Mesothelial cell of epicardium (in vitro differentiated cells): ENCODE data around the gene GIGYF2. TPM values are rescaled to one million over a fixed set of nuclear protein-coding genes. Genes with fewer than 3 reads are reported as not detected.

Experiments used
- DNase-seq, 2 experiments: peaks; one replicate each; pipeline ENCODE4 v3.0.0; 2021; ENCODE audit warnings: low spot score in 2 of 2; ENCODE audit not compliant: unreplicated experiment in 2 of 2
- H3K27ac Mint-ChIP-seq: 2 replicates; pipeline ENCODE4 v1.8.0; 2021; ENCODE audit warnings: mixed read lengths
- H3K27me3 Mint-ChIP-seq: 2 replicates; pipeline ENCODE4 v1.8.0; 2021; ENCODE audit warnings: low read depth, mixed read lengths
- H3K36me3 Mint-ChIP-seq: 2 replicates; pipeline ENCODE4 v1.8.0; 2021; ENCODE audit warnings: mixed read lengths
- H3K4me1 Mint-ChIP-seq: 2 replicates; pipeline ENCODE4 v1.8.0; 2021; ENCODE audit warnings: mixed read lengths
- H3K4me3 Mint-ChIP-seq: 2 replicates; pipeline ENCODE4 v1.8.0; 2021; ENCODE audit warnings: mild to moderate bottlenecking, moderate library complexity, mixed read lengths
- H3K9me3 Mint-ChIP-seq: 2 replicates; pipeline ENCODE4 v1.8.0; 2021; ENCODE audit warnings: mixed read lengths
- CTCF ChIP-seq: fragments of 200-600 bp; sonication (generic); IDR thresholded peaks from one replicate; pipeline ENCODE4 v1.5.0; 2021; ENCODE audit warnings: antibody characterized with exemption; ENCODE audit not compliant: unreplicated experiment
- total RNA-seq: library from RNA; stranded (reverse); gene quantifications from 3 replicates; pipeline ENCODE4 v1.2.1, GENCODE V29; 2021

The GIGYF2 gene
- total RNA-seq, 1 donor from 2014 or later: 78.8 TPM

- Mint-ChIP-seq H3K27ac (no peak overlapping the region), H3K4me1 (no peaks in the 10 kb centered on the region), H3K27me3 (no peaks in the 10 kb centered on the region), H3K36me3 (peaks cover 2% of the 10 kb centered on the region), H3K9me3 (no peaks in the 10 kb centered on the region), H3K4me3 (no peak overlapping the region)
- TF ChIP-seq CTCF: no peak
- no peak for DNase-seq
These were observed 38.8 kb upstream of the GIGYF2 start for GRCh38 chr2:232658217-232658785.

- peaks cover 2% of the 10 kb centered on the region for H3K36me3 Mint-ChIP-seq
- H3K27ac Mint-ChIP-seq: no peak overlapping the region
- no peak for TF ChIP-seq CTCF
- H3K9me3 Mint-ChIP-seq: no peaks in the 10 kb centered on the region
- DNase-seq: no peak
- no peaks in the 10 kb centered on the region for H3K4me1 Mint-ChIP-seq
- H3K4me3 Mint-ChIP-seq: no peak overlapping the region
- H3K27me3 Mint-ChIP-seq: no peaks in the 10 kb centered on the region
These were observed 37.8 kb upstream of the GIGYF2 start for GRCh38 chr2:232659359-232659758.

GRCh38 chr2:232662486-232663260 is 34.5 kb upstream of the GIGYF2 start:
- H3K27ac Mint-ChIP-seq: no peak overlapping the region
- no peaks in the 10 kb centered on the region for H3K9me3 Mint-ChIP-seq
- peaks cover 2% of the 10 kb centered on the region for H3K36me3 Mint-ChIP-seq
- H3K4me3 Mint-ChIP-seq: no peak overlapping the region
- H3K4me1 Mint-ChIP-seq: no peaks in the 10 kb centered on the region
- DNase-seq: no peak
- no peaks in the 10 kb centered on the region for H3K27me3 Mint-ChIP-seq
- no peak for TF ChIP-seq CTCF

GRCh38 chr2:232666051-232666805 is 30.9 kb upstream of the GIGYF2 start:
- Mint-ChIP-seq H3K27ac (no peak overlapping the region), H3K9me3 (no peaks in the 10 kb centered on the region), H3K4me3 (no peak overlapping the region), H3K27me3 (no peaks in the 10 kb centered on the region), H3K36me3 (peaks cover under 1% of the 10 kb centered on the region), H3K4me1 (no peaks in the 10 kb centered on the region)
- TF ChIP-seq CTCF: no peak
- no peak for DNase-seq

GRCh38 chr2:232667989-232668583 is 29.0 kb upstream of the GIGYF2 start:
- TF ChIP-seq CTCF: no peak
- H3K4me1 Mint-ChIP-seq: no peaks in the 10 kb centered on the region
- no peaks in the 10 kb centered on the region for H3K27me3 Mint-ChIP-seq
- DNase-seq: no peak
- no peaks in the 10 kb centered on the region for H3K9me3 Mint-ChIP-seq
- no peak overlapping the region for H3K4me3 Mint-ChIP-seq
- H3K36me3 Mint-ChIP-seq: no peaks in the 10 kb centered on the region
- H3K27ac Mint-ChIP-seq: no peak overlapping the region
